Measurements from ENCODE around the gene GBA2.
A peak's percentile ranks its signal among the peaks of the same experiment; 100 is the strongest.

The GBA2 gene

DNA sequence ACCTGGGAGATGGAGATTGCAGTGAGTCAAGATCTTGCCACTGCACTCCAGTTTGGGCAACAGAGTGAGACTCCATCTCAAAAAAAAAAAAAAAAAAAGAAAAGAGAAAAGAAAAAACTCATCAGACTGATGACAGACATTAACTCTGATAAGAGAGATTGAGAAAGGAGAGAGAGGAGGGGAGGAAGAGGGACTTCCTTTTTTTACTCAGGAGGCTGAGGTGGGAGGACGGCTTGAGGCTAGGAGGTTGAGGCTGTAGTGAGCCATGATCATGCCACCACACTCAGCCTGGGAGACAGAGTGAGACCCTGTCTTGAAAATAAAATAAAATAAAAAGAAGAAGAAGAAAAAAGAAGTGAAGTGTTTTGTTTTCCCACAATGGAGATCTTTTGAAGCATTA is 14.8 kb upstream of the GBA2 start:
- no peak for DNase-seq (ENCODE audit: low read depth)

DNA sequence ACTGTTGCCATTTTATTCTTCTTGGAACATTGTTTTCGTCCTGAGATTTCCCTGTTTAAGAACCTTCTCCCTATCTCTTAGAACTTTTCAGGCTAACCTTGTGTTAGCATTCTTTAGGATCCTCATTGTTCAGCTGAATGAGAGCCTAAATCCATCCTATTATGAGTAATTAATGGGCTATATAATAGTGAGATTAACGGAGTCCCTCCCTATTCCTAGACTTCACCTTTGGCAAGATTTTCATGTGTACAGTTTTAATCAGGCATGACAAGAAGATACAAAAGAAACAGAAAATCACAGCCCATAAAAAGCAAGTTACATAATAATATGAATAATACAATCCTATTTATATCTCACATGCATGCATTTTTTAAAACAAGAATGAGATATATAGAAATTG is 14.2 kb upstream of the GBA2 start:
- DNase-seq (ENCODE audit: low read depth) = no peak

DNA sequence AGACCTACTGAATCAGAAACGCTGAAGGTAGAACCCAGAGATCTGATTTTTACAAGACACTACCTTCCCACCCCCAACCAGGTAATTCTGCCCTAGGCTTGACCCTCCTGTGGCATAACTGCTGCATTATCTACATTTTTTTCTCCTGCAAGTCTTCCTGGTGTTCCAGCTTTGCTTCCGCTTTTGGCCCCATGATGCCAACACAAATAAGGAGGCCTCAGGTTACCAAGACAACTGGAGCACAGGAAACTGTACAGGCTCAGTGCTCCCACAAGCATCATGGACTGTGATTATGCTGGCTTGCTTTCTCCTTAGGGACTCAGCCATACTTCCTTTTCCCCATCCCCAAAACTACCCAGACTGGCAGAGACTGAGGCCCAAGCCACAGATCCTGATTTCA is 11.6 kb upstream of the GBA2 start:
- DNase-seq (ENCODE audit: low read depth) = peak; percentile 78

DNA sequence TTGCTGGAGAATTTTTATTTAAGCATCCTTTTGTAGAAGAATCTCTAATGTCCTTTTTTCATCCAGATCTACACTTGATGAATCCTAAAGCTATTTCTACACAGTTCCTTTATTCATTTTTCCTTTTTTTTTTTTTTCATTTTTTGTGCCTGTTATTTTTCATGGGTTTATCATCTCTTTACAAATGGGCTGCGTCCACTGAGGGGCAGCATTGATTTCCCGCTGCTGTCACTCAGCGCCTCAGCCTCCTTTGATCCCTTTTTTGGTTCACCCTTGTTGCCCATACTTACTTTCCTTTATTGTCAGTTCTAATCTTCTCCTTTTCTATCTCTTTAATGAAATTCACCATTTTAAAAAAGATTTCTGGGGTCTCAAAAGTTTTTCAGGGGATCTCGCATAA is 10.8 kb upstream of the GBA2 start:
- no peak for DNase-seq (ENCODE audit: low read depth)

DNA sequence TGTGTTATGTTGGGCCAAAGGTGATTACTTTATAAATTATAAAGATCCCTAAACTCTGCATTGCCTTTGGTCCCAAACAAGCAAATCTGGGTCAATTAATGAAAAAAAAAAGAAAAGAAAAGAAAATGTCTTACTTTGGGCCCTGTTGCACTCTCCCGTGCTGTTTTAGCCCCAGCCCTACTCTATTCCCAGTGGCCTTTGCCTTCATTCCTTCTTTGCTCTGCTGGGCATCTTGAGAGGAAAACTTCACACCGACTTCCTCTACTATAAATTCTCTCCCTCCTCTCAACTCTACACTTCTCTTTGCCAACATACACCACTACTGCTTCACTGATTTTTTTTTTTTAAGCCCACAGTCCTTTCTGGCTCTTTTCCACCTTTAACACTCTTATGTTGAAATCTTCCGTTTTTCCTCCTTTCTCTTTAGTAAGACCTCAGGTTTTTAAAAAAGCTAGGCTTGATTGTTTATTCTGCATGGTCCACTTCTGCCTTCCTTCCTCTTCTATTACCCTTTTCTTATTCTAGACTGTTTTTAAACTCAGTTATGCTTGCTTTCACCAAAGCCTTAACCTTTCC is 9.5 kb upstream of the GBA2 start:
- DNase-seq (ENCODE audit: low read depth) = peak; percentile 59

- DNase-seq (ENCODE audit: low read depth) = no peak
Observed at GRCh38 chr9:35757892-35758275, 8.9 kb upstream of the GBA2 start.

DNA sequence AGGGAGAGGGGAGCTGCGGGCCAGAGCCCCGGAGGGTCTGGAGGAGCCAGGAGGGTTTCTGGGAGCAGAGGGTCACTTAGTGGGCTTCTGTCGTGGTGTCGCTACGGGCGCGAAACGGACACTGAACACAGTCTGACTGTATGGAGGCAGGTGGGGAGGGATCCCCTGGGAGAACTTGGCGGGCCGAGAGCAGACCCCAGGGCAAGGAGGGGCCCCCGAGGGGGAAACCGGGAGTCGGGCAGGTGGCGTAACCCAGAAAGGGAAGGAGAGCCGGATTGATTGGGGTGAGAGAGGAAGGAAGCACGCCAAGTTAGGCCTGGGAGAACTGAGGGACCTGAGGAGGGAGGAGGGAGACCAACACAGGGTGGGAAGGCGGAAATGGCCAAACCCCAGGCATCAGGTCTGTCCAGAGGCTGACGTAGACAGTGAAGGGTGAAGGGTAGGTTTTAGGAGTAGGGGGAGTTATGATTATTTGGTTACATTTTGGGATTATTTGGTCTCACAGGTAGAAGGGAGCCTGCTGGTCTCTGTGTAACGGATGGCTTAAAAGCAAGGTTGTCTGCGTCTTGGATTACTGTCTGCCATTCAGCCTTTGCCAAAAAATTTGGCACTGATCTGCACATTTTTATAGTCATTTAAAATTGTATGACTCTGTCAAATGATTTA is 8.3 kb upstream of the GBA2 start:
- no peak for DNase-seq (ENCODE audit: low read depth)

DNA sequence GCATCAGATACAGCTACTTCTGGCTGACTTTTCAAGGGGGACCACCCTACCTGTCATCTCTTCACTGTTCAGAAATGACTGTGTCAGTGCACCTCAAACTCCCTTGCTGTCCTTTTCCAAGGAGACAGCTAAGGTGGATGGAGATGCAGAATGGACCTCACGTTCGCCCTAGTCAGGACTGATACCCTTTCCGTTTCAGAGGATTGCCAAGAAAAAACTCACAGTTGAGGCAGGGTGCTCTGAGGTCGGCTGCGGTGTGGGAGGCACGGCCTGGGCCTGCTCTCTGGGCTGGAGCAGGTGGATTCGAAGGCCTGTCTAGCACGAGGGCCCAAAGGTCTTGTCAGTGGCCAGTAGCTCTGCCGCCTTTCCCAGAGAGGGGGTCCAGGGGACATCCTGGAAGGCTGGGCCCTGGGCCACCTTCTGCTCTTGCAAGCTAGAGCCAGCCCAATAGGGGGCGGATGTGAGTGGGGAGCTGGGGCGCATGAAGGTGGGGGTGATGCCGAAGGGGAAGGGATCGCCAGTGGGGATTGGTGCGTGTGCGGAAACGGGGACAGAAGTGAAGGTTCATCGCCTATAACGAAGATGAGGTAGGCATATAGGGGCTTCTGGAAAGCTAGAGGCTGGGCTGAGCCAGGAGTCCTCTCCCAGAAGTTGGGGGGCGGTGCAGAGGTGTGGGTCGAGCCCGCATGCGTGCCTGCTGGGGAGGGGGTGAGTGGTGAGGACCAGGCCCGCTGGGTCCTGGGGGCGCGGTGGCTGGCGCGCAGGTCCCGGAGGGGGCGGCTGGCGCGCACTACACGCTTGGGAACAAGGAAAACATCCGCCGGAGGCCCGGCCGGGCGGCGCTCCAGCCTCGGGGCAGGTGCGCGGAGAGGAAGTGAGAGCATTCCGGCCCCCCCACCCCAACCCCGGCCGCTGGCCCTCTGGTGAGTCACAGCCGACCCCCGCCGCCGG is 7.5 kb upstream of the GBA2 start:
- DNase-seq (ENCODE audit: low read depth) = peak; percentile 39

DNA sequence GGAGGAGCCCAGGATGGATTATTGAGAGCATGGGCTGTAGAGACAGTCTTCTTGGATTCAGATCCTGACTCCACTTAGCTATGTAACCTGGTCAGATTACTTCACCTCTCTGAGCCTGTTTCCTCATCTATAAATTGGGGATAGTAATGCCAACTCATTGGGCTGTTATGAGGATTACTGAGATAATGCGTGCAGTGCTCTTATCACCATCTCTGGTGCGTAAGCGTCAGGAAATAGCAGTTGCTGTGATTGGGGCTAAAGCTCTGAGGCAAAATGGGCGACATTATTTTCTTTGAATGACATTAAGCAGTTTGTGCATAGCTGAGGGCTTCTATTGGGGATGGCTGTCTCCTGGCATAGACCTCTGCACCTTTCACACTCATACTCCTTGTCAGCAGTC is 6.0 kb upstream of the GBA2 start:
- no peak for DNase-seq (ENCODE audit: low read depth)

DNA sequence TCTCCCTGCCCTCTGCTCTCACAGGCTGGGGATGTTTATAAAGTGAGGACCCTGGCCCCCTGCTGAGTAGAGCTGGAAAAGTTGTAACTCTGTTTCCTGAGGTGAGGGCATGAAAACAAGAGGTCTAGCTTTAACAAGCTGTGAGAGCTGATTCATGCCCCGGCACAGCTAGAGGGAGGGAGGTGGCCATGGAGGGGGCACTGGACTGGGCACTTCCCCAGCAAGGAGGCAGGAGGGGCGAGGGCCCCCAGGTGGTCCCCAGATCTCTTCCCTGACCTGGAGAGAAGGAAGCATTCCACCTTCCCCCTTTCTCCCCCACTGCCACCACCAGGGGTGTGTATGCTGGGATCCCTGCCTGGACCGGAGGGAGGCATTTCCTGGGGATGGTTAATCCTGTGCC is 5.2 kb upstream of the GBA2 start, which contains the start of gene MSMP:
Gene MSMP, minus strand, starts transcription at position 13 of the 400 bp plus-strand sequence. CDS start 147 bp downstream, outside the sequence.
- DNase-seq (ENCODE audit: low read depth) = no peak

- DNase-seq (ENCODE audit: low read depth) = no peak
Observed at GRCh38 chr9:35753466-35753865, 4.4 kb upstream of the GBA2 start.

DNA sequence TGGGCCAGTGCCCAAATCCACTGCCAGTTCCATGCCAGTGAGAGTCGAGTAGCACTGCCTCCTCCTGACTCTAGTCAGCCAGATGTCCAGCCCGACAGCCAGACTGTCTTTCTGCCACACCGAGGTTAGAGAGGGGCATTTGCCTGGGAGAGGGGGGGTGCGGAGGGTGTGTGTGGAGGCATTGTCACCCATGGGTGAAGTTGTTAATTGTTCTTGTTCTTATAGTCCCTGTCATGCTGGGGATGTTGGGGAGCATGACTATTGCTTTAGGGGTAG is 1.2 kb upstream of the GBA2 start:
- no peak for DNase-seq (ENCODE audit: low read depth)

GRCh38 chr9:35749515-35750255 is 657 bp upstream of the GBA2 start:
- DNase-seq (ENCODE audit: low read depth) = no peak

DNA sequence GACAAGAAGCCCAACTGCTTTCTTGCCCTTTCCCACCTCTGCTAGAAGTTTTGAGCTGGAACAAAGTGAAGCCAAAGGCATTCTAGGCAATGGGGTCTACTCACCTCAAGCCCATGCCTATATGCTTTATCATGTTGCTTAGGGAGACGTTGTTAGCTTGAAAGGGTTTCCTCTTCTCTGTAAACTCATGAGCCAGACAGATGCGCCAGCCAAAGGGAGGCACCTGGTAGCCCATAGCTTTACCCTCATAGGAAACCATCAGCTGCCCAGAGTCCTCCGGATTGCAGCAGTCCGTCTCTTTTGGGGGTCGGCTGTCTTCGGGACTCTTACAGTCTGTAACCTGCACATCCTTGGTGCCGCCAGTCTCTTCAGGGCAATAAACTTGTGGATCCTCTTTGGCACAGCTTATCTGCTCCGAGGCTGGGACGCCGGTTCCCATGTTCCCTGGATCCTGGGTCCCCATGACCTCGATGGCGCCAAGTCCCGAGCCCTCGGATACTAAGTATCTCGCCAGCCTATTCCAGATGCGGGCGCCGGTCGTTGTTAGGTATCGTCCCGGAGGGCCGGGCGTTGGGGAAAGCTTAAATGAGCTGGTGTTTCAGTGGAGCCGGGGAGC is 678 bp downstream of the GBA2 start:
- no peak for DNase-seq (ENCODE audit: low read depth)

DNA sequence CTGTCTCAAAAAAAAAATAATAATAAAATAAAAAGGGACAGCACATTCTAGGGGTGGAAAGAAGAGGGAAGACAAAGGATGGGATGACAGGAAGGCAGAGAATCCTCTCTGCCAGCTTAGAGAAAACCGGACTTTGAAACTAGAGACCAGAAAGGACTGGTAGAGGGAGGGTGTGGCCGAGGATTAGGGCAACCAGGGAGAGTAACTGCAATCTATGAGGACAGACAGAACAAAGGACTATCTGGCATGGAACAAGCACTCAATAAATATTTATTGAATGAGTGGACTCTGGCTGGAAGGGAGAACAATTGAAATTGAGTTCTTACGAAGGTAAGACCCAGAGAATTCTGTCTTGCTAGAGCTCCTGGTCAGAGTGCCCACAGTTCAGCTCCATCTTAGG is 2.4 kb downstream of the GBA2 start:
- DNase-seq (ENCODE audit: low read depth) = no peak

DNA sequence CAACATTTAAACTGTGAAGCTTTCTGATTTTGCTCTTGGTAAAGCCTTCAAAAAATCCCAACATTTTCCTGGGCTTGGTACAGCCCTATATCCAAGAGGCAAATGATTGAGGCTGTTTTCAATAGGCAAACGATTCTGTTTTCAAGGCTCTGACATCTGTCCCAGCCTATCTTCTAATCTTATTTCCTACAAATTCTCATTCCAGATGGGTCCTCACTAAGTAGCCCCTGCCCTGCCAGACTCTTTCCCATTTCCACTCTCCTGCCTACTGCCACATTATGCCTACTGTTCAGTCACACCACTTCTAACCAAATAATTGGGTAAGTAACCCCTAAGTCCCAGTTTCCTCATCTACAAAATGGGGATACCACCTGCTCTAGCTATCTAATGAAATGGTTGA is 3.5 kb downstream of the GBA2 start:
- DNase-seq (ENCODE audit: low read depth) = no peak

DNA sequence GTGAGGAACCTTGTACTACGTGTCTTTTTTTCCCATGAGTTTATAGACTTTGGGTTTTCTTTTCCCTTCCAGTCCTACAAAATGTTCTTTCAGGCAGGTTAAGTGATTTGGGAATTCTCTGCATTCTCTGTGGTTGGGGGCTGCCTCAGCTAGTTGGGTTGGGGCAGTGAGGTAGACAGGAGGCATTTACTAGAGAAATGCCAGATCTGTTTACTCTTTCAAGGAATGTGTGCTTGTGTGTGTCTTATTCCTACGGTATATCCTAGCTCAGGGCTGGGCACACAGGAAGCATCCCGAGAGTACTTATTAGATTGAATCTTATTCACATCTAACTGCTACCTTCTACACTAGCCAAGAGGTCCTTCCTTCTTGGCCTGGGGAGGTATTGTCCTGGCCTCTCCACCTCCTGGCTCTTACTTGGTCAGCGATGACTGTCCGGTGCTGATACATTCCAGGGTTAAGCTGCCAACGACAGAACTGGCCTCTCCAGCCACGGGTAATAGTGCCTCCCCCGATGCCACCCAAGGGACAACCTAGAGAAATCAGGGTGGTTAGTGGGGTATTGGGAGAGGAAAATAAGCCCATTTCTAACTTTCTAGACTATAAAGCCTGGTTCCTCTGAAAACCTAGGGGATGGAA is 5.0 kb downstream of the GBA2 start:
- DNase-seq (ENCODE audit: low read depth) = no peak

GRCh38 chr9:35743452-35743851 is 5.6 kb downstream of the GBA2 start:
- no peak for DNase-seq (ENCODE audit: low read depth)

DNA sequence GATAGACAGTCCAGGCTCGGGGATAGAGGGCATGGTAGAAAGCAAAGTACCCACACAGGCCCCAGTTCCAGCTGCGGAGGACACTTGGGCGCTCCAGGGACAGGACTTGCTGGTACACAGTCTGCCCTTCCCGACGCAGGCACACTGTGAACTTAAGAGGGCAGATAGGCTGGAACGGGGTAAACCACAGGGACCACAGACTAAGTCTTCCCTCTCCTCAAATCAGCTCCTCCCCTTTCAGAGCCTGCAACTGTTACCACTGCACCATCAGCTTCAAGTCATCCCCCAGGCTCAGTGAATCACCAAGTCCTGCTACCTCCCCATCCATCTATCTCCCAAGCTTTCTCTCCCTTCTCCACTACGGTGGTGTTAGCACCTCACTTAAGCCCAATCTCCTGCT is 7.3 kb downstream of the GBA2 start:
- DNase-seq (ENCODE audit: low read depth) = no peak

GRCh38 chr9:35740243-35740642 is 8.8 kb downstream of the GBA2 start:
- DNase-seq (ENCODE audit: low read depth) = no peak

- DNase-seq (ENCODE audit: low read depth) = no peak
Observed at GRCh38 chr9:35738924-35739323, 10.1 kb downstream of the GBA2 start.

DNA sequence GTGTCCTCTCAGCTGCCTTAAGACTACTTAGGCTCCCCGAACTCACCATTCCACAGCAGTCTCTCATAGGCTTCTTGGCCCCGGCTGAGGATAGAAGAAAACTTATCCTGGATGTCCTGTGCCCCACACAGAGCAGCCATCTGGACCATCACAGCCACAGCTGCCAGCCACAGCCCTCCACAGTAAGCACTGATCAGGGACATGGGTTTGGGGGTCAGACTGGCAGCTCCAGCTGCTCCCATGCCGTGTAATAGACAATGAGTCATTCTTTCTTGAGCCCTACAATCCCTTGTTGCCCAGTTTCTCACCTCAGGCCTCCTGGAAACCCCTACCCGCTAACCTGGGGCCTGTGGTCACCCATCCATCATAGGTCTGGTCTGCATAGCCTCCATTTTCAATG is 10.8 kb downstream of the GBA2 start:
- DNase-seq (ENCODE audit: low read depth) = no peak
